ENCODE results near the gene CCSER1.

DNA sequence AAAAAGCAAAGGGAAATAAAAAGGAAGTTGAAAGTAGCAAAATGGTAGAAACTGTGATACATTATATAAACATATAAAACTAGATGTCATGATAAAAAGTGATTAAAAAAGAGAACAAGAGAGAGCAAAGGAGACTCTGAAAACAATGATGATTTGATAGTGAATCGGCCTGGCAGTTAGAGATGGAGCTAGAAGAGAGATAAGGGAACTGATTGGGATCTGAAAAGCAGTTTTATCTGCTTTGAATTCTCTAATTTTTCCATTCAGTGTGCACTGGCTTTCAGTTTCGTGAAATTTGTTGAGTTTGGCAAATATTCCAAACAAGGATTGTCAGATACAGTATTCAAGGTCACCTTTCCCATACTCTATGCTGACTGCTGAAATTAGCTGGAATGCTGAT lies 21.9 kb upstream of the CCSER1 start:
- no peak for TF ChIP-seq POLR2A (IDR thresholded peaks at IDR 0.05)
- TF ChIP-seq, protein P1, sequence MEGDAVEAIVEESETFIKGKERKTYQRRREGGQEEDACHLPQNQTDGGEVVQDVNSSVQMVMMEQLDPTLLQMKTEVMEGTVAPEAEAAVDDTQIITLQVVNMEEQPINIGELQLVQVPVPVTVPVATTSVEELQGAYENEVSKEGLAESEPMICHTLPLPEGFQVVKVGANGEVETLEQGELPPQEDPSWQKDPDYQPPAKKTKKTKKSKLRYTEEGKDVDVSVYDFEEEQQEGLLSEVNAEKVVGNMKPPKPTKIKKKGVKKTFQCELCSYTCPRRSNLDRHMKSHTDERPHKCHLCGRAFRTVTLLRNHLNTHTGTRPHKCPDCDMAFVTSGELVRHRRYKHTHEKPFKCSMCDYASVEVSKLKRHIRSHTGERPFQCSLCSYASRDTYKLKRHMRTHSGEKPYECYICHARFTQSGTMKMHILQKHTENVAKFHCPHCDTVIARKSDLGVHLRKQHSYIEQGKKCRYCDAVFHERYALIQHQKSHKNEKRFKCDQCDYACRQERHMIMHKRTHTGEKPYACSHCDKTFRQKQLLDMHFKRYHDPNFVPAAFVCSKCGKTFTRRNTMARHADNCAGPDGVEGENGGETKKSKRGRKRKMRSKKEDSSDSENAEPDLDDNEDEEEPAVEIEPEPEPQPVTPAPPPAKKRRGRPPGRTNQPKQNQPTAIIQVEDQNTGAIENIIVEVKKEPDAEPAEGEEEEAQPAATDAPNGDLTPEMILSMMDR (IDR thresholded peaks at IDR 0.05) = no peak
- no peak for TF ChIP-seq EP300 (IDR thresholded peaks at IDR 0.05; ENCODE audit: low read depth)
